Limb (tissue), 2 donors: ENCODE results near the gene GALNT11.

ENCODE experiments used
- DNase-seq, 2 donors: peaks; one replicate each; pipeline ENCODE4 v3.0.0-alpha.2; 2016; ENCODE audit errors: extremely low spot score in 2 of 2

The GALNT11 gene

DNA sequence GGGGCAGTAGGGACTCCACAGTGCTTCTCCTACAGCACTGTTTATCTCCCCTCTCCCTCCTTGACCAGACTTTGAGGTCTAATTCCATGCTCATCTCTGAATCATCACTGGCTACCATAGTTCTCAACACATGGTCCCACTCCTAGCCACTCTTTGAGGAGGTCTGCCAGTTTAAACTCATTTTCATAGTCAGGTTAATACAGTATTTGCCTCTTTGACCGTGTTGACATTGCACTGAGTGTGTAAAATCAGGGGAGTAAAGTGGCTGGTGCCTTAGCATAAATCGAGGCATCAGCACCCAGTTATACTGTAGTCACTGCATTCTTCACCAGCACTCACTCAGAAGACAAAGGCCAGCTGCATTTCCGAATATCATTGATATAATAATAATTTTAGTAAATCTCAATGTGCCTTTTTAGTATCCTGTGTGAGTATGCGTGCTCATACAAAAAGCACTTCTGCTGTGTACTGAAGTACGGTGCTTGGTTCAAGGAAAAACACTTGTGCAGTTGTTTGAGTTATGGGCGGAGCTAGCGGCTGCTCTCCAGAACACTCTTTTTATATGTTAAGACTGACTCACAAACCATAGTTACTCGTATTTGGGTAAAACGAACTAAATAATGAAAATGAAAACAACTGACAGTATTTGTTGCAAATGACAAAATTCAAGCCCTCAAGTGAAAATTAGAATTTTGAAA is 89.7 kb downstream of the GALNT11 start:
- DNase-seq = no peak

DNA sequence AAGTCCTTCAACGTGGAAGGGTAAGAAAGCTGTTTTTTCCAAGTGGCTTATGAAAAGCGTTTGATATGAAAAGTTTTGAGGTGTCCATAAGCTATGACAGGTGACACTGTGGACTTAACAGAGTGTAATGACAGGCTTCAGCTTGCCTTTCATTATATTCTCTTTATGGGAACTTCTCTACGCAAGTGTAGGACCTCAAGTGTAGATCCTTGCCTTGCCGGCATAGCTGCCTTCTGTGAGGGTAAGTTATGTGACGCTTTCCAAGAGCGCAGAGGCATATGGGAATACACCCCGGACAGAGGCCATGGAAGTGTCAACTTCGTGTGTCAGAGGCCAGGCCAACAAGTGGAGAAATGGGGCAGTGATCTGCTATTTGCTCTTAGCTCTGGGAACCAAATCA is 91.9 kb downstream of the GALNT11 start:
- DNase-seq = no peak

DNA sequence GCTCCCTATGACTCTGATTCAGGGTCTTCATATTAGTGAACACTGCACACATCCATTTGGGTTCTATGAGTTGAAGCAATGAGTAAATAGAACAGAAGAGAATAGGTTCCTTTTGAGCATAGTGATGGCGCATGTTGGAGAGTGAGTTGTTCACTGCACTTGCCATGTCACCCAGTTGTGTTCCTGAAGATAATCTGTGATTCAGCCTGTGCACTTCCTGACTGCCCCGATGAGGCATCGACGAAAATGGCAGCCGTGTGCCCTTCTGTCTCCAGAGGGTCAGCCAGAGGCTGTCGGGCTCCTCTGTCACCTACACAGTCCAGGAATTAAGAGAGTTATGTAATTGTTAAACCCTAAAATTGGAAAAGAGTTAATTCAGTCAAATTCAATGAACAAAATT is 94.7 kb downstream of the GALNT11 start:
- no peak for DNase-seq

GRCh38 chr7:152120776-152121175 is 95.3 kb downstream of the GALNT11 start:
- no peak for DNase-seq

GRCh38 chr7:152121432-152121831 is 96.0 kb downstream of the GALNT11 start:
- DNase-seq = no peak

DNA sequence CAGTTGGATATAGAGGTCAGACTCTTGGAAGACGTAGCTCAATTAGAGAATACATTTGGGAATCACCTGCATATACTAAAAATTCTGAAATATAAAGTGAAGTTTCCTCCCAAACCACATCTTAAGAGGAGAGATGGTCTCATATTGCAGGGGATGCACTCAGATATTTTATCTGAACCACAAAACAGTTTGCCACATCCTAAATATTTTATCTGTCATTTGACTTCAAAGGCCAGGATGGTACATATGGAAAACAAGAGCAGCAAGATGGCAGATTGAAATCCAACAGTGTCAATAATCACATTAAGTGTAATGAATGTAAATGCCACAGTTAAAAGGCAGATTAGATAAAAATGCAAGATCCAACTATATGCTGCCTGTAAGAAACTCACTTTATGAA is 97.1 kb downstream of the GALNT11 start:
- no peak for DNase-seq

DNA sequence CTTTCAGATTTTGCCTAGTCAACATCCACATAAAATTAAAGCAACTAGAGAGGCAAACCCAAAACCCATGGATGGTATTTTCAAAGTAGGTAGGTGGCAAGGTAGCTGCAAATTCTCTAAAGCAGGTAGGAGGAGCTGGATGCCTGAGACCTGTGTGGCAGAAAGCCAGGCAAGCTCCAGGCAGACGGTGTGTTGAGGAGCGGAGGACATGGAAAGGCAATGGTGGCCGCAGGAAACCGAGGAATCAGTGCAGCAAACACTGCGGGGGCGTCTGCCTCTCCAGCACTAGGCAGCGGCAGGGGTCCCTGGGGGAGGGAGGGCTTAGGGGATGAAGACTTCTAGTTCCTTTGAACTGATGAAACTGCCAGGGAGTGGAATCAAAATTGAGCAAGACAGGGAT is 101.3 kb downstream of the GALNT11 start:
- DNase-seq = no peak

DNA sequence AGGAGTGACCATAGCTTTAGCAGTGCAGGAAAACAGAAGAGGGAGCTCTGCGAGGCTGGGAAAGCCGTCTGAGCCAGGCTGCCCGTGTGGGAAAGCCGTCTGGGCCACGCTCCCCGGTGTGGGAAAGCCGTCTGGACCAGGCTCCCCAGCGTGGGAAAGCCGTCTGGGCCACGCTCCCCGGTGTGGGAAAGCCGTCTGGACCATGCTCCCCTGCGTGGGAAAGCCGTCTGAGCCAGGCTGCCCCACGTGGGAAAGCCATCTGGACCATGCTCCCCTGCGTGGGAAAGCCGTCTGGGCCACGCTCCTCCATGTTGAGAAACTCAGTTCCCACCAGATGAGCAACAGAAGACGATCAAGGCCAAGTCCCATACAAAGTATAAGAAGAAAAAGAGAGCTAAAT is 101.8 kb downstream of the GALNT11 start:
- no peak for DNase-seq

GRCh38 chr7:152128252-152128651 is 102.8 kb downstream of the GALNT11 start:
- no peak for DNase-seq

DNA sequence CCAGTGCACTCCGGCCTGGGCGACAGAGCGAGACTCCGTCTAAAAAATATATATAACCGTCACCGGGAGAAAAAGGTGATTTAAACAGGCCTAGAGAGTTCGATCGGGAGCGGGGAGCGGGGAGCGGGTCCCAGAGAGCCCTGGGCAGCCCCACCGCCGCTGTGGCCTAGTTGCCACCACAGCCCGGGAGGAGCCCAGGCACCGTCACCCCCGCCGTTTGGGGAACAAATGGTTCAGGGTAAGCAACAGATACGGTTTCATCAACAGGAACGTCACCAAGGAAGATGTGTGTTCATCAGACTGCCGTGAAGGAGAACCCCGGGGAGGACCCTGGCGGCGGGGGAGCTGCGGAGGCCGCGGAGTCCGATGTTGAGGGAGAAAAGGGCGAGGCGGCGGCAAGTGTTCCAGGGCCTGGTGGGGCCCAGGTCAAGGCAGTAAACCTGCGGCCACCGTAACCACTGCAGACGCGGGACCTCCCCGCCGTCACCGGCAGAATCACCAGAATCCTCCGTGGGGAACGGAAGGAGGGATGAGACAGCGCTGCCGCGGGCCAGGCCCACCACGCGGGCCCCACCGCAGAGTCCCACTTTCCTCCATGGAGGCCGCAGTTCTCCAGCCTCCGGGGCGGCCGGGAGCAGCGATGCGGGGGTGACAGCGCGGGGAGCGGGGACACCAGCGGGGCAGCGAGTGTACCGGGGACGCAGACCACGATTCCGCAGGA is 103.4 kb downstream of the GALNT11 start:
- no peak for DNase-seq

GRCh38 chr7:152129682-152130081 is 104.2 kb downstream of the GALNT11 start:
- DNase-seq = no peak

DNA sequence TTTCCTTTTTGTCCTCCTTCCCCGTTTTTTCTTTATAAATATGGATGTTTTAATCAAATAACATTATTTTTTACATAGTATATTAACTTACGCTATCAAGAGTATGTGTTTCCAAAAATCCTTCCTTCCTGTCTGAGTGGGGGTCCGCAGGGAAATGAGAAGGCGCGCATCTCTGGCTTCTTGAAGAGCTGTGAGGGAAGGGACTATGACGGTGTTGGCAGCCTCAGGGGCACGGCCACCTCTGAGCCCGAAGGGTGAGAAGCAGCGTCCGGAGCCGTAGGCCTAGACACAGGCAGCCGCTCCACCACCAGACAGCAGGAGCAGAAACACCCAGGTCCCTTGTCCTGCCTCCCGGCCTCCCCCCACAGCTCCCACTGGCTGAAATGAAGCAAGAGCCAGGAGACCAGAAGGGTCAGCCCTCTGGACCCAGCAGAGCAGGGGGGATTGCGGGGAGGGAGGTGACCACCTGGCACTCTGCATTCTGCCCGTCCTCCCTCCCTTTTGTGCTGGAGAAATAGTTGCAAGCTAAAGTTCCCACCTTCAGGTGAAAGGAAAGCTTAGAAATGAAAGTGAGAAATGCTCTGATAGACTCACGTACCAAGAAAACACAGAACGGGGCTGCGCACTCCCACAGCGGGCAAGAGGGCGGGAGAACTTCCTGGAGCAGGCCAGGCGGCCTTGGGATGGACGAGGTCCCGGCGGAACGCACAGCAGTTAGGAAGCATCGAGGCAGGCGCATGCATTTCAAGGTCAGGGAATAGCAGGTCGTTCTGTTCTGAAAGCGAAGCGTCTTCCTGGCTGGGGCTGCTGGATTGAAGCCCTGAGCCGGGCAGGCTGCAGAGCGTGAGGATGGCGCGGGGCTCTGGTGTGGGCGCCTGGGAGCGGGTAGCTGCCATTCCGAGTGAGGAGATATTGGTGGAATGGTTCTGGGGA is 105.5 kb downstream of the GALNT11 start:
- no peak for DNase-seq

DNA sequence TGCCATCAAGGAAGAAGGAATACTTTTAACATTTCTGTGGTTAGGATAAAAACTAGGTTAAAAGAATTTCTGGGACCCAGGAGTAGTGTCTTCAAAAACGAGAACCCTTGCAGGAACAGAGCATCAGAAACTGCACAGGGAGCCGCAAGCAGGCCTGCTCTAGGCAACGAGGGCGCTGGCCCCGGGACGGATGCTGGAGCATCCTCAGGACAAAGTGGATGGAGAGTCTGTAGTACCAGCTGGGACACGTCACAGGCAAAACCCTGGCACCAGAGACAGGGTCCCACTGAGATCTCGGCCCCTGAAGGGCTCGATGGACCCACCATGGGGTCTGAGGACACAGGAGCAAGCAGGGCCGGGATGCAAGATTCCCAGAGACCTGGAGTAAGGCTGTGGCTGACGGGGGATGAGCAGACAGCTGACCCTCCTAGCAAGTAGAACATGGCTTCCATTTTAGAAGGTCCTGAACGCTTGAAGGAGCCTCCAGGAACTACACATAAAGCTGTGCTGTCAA is 106.6 kb downstream of the GALNT11 start:
- no peak for DNase-seq

DNA sequence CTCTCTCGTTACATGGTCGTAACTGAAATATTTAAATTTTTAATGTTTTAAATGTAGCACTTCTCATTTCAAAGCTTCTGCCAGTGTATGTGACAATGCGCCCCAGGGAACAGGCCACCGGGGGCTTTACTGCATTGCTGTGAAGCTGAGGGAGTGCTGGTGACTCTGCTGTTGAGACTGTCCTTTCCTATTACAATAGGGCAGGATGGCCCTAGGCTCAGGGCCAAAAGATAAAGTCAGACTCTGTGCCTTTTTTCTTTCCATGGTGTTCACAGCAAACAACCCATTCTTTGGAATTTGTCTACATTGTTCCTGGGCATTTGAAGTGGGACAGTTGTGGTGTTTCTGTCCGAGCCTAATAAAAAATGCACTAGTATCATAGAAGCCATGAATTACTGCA is 107.3 kb downstream of the GALNT11 start:
- no peak for DNase-seq

DNA sequence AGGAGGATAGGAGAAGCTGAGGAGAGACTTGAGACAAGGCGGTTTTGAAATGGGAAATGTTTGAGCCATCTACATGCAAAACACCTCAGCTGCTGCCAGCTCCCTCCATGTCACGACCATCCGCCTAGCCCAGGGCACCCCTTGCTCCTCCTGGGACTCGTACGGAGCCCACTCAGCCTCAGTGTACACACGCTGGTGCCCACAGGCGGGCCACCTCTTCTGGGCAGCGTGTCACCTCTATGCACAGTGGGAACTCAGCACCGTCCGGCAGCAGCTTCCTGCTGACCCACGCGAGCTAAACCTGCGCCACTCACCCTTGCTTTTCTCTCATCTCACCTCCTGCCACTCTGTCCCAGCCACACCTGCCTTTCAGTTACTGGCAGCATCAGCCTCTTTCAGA is 108.3 kb downstream of the GALNT11 start:
- DNase-seq = no peak

DNA sequence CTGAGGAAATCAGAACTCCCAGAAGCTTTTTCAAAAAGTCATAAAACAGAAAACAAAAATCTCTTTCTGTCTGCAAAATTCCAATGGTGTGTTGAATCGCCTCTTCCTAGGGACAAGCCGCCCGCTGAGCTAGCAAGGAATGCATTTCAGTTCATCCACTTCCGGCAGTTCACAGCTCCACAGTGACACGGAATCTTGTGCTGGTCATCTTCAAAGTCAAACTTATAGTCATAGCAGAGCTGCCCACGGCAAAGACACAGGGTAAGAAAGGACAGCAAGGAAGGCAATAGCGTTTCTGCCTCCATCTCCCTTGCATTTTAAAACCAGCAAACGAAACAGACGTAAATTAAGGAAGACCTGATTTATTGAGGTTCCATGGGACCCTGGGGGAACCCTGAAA is 111.2 kb downstream of the GALNT11 start:
- no peak for DNase-seq

GRCh38 chr7:152137476-152138025 is 112.1 kb downstream of the GALNT11 start:
- DNase-seq = no peak

DNA sequence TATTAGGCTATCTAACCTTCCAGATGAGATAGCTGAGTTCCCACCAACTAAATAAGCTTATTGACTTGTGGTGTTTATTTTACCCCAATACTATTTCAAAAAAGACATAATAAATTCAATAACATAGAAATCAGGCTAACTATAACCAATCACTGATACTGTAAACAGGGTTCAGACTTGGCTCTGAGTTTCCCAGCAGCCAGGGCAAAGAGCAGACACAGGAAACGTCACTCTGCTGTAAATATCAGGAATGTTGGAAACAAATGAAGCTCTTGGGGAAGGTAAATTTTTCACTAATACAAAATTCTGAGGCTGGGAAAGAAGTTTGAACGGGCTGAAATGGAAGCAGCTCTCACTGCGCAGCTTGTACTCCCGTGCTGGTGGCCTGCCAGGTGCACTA is 114.6 kb downstream of the GALNT11 start:
- no peak for DNase-seq

DNA sequence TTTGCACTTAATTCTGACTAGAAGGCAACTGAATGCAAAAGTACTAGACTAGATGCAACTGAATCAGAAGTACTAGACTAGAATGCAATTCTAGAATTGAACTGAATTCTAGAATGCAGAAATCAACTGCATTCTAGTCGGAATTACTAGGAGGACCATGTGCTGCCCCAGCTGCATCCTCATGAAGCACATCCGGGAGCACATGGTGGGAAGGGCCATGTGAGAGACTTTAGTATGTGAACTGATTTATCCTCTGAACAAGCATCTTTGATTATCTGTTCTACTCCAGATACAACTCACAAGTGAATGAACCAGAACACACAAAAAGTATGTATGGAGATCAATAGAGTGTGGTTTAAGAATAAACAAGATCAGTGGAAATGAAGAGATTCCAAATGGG is 115.1 kb downstream of the GALNT11 start:
- no peak for DNase-seq

DNA sequence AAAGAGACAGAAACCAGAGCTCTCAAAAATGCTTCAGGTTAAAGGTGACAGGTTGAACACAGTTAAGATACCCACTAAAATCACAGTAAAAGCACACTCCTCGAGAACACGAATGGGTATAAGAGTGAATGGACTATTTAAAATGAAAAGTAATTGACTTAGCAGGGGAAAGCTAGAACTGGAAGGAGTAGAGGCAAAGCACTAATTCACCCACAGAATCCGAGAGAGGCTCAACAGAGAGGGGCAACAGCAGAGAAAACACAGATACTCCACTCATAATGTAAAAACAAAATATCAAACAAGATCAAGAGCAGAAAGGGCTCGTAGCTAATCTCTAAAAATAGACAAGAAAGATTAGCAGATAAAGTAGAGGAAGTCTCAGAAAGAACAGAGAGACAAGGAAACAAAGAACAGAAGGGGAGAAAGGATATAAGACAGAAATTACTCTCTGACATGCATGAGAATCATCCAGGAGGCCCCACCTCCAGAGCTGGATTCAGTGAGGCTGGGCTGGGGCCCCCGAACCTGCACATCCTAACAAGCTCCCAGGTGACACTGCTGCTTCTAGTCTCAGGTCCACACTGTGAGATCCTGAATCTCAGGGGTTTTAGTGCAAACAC is 117.6 kb downstream of the GALNT11 start:
- DNase-seq = no peak

DNA sequence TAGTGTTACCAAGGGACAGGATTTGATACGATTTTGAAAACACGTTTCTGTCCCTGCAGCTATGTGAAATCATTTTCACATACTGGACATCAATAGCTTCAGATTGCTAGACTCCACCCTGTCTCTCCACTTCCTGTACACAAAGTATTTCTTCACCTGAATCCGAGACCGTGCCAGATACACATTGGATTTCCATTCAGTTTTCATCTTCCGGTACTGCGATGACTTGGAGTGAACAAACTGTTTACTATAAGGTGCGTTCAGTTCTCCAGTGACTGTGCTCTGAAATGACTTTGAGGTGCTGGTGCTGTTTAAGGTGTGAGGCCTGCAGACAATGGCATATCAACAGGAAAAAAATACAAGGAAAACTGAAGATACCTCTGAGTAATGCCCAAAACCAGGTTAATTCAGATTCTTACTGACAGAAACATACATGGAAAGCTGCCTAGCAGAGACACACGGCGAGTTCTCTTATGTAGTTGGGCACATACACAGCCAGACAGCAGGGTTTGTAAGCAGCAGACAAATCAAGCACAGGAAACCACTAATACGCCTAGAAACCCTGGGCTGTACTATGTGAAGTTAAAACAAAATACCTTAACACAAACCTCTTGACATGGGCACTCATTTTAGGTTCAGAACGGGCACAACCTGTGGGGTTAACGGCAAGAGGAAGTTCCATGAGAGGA is 119.2 kb downstream of the GALNT11 start:
- DNase-seq = no peak
